H1 (cell line): Measurements from ENCODE around the gene PGLYRP2. TPM values are rescaled to one million over a fixed set of nuclear protein-coding genes. Genes with fewer than 3 reads are reported as not detected.
A peak's percentile ranks its signal among the peaks of the same experiment; 100 is the strongest.

Source experiments
- CTCF ChIA-PET: fragments of 300-600 bp; sonication (Branson Sonifier 250); formaldehyde crosslinking; loops from one replicate; lab custom pipeline; 2021; ENCODE audit not compliant: partially characterized antibody; lab: Charles Lee
- POLR2A ChIA-PET: fragments of 300-600 bp; sonication (Branson Sonifier 250); formaldehyde crosslinking; loops from one replicate; lab custom pipeline; 2021; ENCODE audit warnings: inconsistent platforms; ENCODE audit not compliant: partially characterized antibody; lab: Charles Lee
- DNase-seq, 2 experiments: peaks; one replicate each; pipeline versions ENCODE4 v3.0.0 to v3.0.0-alpha.2; 2010 to 2022; ENCODE audit warnings: low spot score in 2 of 2, low read depth in 1 of 2, mixed read lengths in 1 of 2
- FAIRE-seq: peaks from 2 replicates; lab custom pipeline; 2011; peaks lifted over from hg19 to GRCh38; lab: Jason Lieb, UNC
- H2AFZ ChIP-seq: 2 replicates; pipeline ENCODE4 v1.8.1; 2012; ENCODE audit warnings: low read length, inconsistent platforms
- H2AK5ac ChIP-seq: 2 replicates; pipeline ENCODE4 v1.6.1; 2013; ENCODE audit warnings: low read depth, low read length
- H2BK120ac ChIP-seq: replicated peaks from 2 replicates; pipeline ENCODE3; 2013; ENCODE audit warnings: low read depth, low read length, inconsistent platforms
- H2BK12ac ChIP-seq: 2 replicates; pipeline ENCODE4 v1.6.1; 2013; ENCODE audit warnings: low read depth, low read length
- H2BK15ac ChIP-seq: 2 replicates; pipeline ENCODE4 v1.6.1; 2013; ENCODE audit warnings: low read length
- H2BK20ac ChIP-seq: 2 replicates; pipeline ENCODE4 v1.6.1; 2013; ENCODE audit warnings: low read length
- H2BK5ac ChIP-seq: 2 replicates; pipeline ENCODE4 v1.6.1; 2013; ENCODE audit warnings: low read depth, low read length
- H3K14ac ChIP-seq: 2 replicates; pipeline ENCODE4 v1.6.1; 2013; ENCODE audit warnings: inconsistent platforms; ENCODE audit not compliant: insufficient read length
- H3K18ac ChIP-seq: 2 replicates; pipeline ENCODE4 v1.6.1; 2013; ENCODE audit warnings: low read length; ENCODE audit errors: extremely low read depth
- H3K23ac ChIP-seq: 2 replicates; pipeline ENCODE4 v1.6.1; 2013; ENCODE audit warnings: inconsistent platforms; ENCODE audit not compliant: insufficient read length
- H3K23me2 ChIP-seq: 2 replicates; pipeline ENCODE4 v1.6.1; 2013; ENCODE audit warnings: low read depth, low read length
- H3K27ac ChIP-seq: 2 replicates; pipeline ENCODE4 v1.6.1; 2011; ENCODE audit warnings: low read depth, low read length, inconsistent platforms
- H3K27me3 ChIP-seq, 4 experiments: replicated peaks in 1 of 4; 1 replicate in 1 of 4; 2 replicates in 3 of 4; pipeline versions ENCODE4 v1.6.1 to v1.8.1; 2011 to 2013; ENCODE audit warnings: low read length in 3 of 4, mild to moderate bottlenecking in 3 of 4, inconsistent platforms in 2 of 4, mixed read lengths in 2 of 4, moderate library complexity in 1 of 4; ENCODE audit not compliant: control insufficient read depth in 3 of 4, insufficient read depth in 3 of 4; ENCODE audit errors: extremely low read depth in 1 of 4
- H3K36me3 ChIP-seq, 4 experiments: 2 replicates each; pipeline versions ENCODE4 v1.6.1 to v1.8.1; 2011 to 2013; ENCODE audit warnings: mild to moderate bottlenecking in 4 of 4, low read length in 3 of 4, moderate library complexity in 2 of 4, control low read depth in 1 of 4, inconsistent platforms in 1 of 4; ENCODE audit not compliant: insufficient read depth in 4 of 4, control insufficient read depth in 2 of 4
- H3K4ac ChIP-seq: replicated peaks from 2 replicates; pipeline ENCODE3; 2013; ENCODE audit warnings: low read length, low read depth, mixed read lengths, inconsistent platforms; ENCODE audit not compliant: insufficient read length
- H3K4me1 ChIP-seq, 4 experiments: replicated peaks in 1 of 4; 1 replicate in 1 of 4; 2 replicates in 3 of 4; pipeline versions ENCODE4 v1.6.1 to v1.8.1; 2011 to 2013; ENCODE audit warnings: low read length in 3 of 4, inconsistent platforms in 2 of 4, mixed read lengths in 1 of 4; ENCODE audit not compliant: insufficient read depth in 4 of 4, control insufficient read depth in 3 of 4
- H3K4me2 ChIP-seq, 2 experiments: 2 replicates each; pipeline versions ENCODE4 v1.6.1 to v1.8.1; 2011 to 2013; ENCODE audit warnings: low read depth in 2 of 2, low read length in 2 of 2, control low read depth in 1 of 2, inconsistent platforms in 1 of 2, mild to moderate bottlenecking in 1 of 2; ENCODE audit not compliant: insufficient read depth in 1 of 2
- H3K4me3 ChIP-seq, 4 experiments: fragments of 200-600, 300-600 bp in 1 of 4; sonication (generic), shearing (Covaris generic), sonication (Bioruptor Twin) in 1 of 4; 2 replicates each; pipeline versions ENCODE4 v1.5.1 to v1.8.1; 2011 to 2016; ENCODE audit warnings: low read length in 4 of 4, low read depth in 3 of 4, control low read depth in 2 of 4, inconsistent platforms in 2 of 4, mild to moderate bottlenecking in 2 of 4, mixed read lengths in 1 of 4, moderate library complexity in 1 of 4; ENCODE audit not compliant: insufficient read depth in 2 of 4; ENCODE audit errors: extremely low read depth in 1 of 4
- H3K56ac ChIP-seq: replicated peaks from 2 replicates; pipeline ENCODE3; 2013; ENCODE audit warnings: low read depth, mild to moderate bottlenecking, mixed read lengths, low read length, inconsistent platforms; ENCODE audit not compliant: insufficient read length
- H3K79me1 ChIP-seq: 2 replicates; pipeline ENCODE4 v1.6.1; 2013; ENCODE audit warnings: low read depth, low read length, control low read depth
- H3K79me2 ChIP-seq, 2 experiments: 2 replicates each; pipeline versions ENCODE4 v1.6.1 to v1.8.1; 2012 to 2013; ENCODE audit warnings: low read length in 2 of 2, mild to moderate bottlenecking in 2 of 2, inconsistent platforms in 1 of 2; ENCODE audit not compliant: insufficient read depth in 2 of 2, control insufficient read depth in 1 of 2
- H3K9ac ChIP-seq, 4 experiments: replicated peaks in 1 of 4; 1 replicate in 1 of 4; 2 replicates in 3 of 4; pipeline versions ENCODE4 v1.6.1 to v1.8.1; 2011 to 2013; ENCODE audit warnings: low read depth in 3 of 4, low read length in 3 of 4, control low read depth in 2 of 4, mild to moderate bottlenecking in 2 of 4, moderate library complexity in 2 of 4, inconsistent platforms in 1 of 4; ENCODE audit errors: extremely low read depth in 1 of 4
- H3K9me3 ChIP-seq, 2 experiments: 2 replicates each; pipeline versions ENCODE4 v1.6.1 to v1.8.1; 2012 to 2013; ENCODE audit warnings: mild to moderate bottlenecking in 2 of 2, moderate library complexity in 2 of 2, control low read depth in 1 of 2, inconsistent platforms in 1 of 2, low read depth in 1 of 2, low read length in 1 of 2, mixed read lengths in 1 of 2; ENCODE audit not compliant: insufficient read depth in 2 of 2
- H4K20me1 ChIP-seq, 2 experiments: replicated peaks in 1 of 2; 2 replicates each; pipeline versions ENCODE3 to v1.8.1; 2011 to 2013; ENCODE audit warnings: inconsistent platforms in 2 of 2, low read length in 2 of 2, mild to moderate bottlenecking in 1 of 2; ENCODE audit not compliant: insufficient read depth in 2 of 2, control insufficient read depth in 1 of 2
- H4K5ac ChIP-seq: 2 replicates; pipeline ENCODE4 v1.6.1; 2013; ENCODE audit warnings: low read length, low read depth, mixed read lengths, inconsistent platforms; ENCODE audit not compliant: insufficient read length
- H4K8ac ChIP-seq: 2 replicates; pipeline ENCODE4 v1.8.0; 2013; ENCODE audit warnings: mild to moderate bottlenecking, moderate library complexity, low read length, inconsistent platforms; ENCODE audit not compliant: insufficient read depth; ENCODE audit errors: extremely low read depth
- H4K91ac ChIP-seq: replicated peaks from 2 replicates; pipeline ENCODE3; 2013; ENCODE audit warnings: low read length, mixed read lengths, inconsistent platforms; ENCODE audit not compliant: insufficient read length
- CEBPB ChIP-seq: IDR thresholded peaks from 2 replicates; pipeline ENCODE4 v1.6.1; 2012; ENCODE audit warnings: low read depth, low read length
- JUN ChIP-seq: IDR thresholded peaks from 2 replicates; pipeline ENCODE4 v1.6.1; 2011; ENCODE audit warnings: low read depth, mild to moderate bottlenecking, improper control_type of control experiment, low read length
- SIX5 ChIP-seq: IDR thresholded peaks from 2 replicates; pipeline ENCODE4 v1.6.1; 2011; ENCODE audit warnings: mild to moderate bottlenecking, low read depth, low read length
- WGBS, 2 experiments: shearing (Covaris generic) in 1 of 2; methylation state at CpG; one replicate each; pipeline versions ENCODE4 v1.1.6 to v1.1.7; 2013 to 2015; ENCODE audit warnings: low lambda C conversion rate in 2 of 2, mixed read lengths in 2 of 2, inconsistent platforms in 1 of 2, low coverage in 1 of 2, missing lambda C conversion rate in 1 of 2; ENCODE audit not compliant: insufficient replicate concordance in 2 of 2, insufficient coverage in 1 of 2, insufficient read length in 1 of 2; ENCODE audit errors: extremely low coverage in 1 of 2, missing lambda C conversion rate in 1 of 2; 5-methylcytosine and 5-hydroxymethylcytosine counted together
- polyA plus RNA-seq, 7 experiments: library from polyadenylated mRNA; depleted of rRNA in 3 of 7; stranded (reverse) in 5 of 7; unstranded in 2 of 7; fragments of >200 nt in 5 of 7; fragments of 200-250 nt in 2 of 7; gene quantifications; 1 replicate in 5 of 7; 2 replicates in 1 of 7; 4 replicates in 1 of 7; pipeline versions ENCODE4 v1.2.1 to v1.2.3, GENCODE V29; 2011 to 2013; ENCODE audit warnings: missing spikeins in 2 of 7, mixed read lengths in 2 of 7
- total RNA-seq: library from RNA; stranded (reverse); fragmentation: NEBNext Ultra II Directional; extraction: Animal tissue kit (Norgen Biotek cat#: 25700); gene quantifications from 2 replicates; pipeline ENCODE4 v1.2.1, GENCODE V29; 2021

PGLYRP2 gene
- total and polyA plus RNA-seq, 2 of the 8 experiments (the other 6 are each of a cell fraction or from before 2014, with no cell fraction given) = not detected

GRCh38 chr19:15467734-15468214, 11.5 kb downstream of the PGLYRP2 start:
- POLR2A ChIA-PET = no interaction called here
- Histone ChIP-seq H4K91ac (no peak overlapping the region), H4K5ac (no peak overlapping the region), H4K20me1 (peaks cover 3 to 8% of the 10 kb centered on the region in 2 experiments), H3K4me1 (peaks cover 0 to 5% (median 3%) of the 10 kb centered on the region in 4 experiments; a peak in 2 of 7 replicates), H2BK5ac (no peak overlapping the region), H3K4ac (no peak overlapping the region), H2BK15ac (no peak overlapping the region), H3K27me3 (peaks cover 15 to 31% (median 23%) of the 10 kb centered on the region in 4 experiments), H3K18ac (no peak overlapping the region), H3K23ac (no peak overlapping the region), H2AK5ac (no peak overlapping the region), H3K36me3 (no peaks in the 10 kb centered on the region), H3K14ac (no peak overlapping the region), H2AFZ (no peak overlapping the region), H2BK12ac (no peak overlapping the region), H3K4me2 (no peak overlapping the region), H2BK20ac (no peak overlapping the region), H3K79me2 (no peaks in the 10 kb centered on the region), H3K9ac (no peak overlapping the region), H3K27ac (no peak overlapping the region), H3K23me2 (peaks cover 2% of the 10 kb centered on the region; the same call in 1 of the 2 replicates), H2BK120ac (no peak overlapping the region)
- FAIRE-seq (no peak), DNase-seq (no peak)
- WGBS, 2 experiments = 57% methylated on average over 3 of the region's 6 CpGs; no CpG with 5 or more reads in 1 of the 2 experiments
- CTCF ChIA-PET = interaction anchor here (1.0 kb wide), 1 partner anchor 88 kb away, joined by 4 read pairs; no protein-coding TSS in a partner anchor
- no peak for TF ChIP-seq JUN
- TF ChIP-seq CEBPB = 0 out of 2 replicates have a peak, but pooled peaks have one; percentile 14
- no peak for TF ChIP-seq SIX5
- TF ChIP-seq, all 59 proteins: peak for 1
- peaks cover 2 to 7% of the 10 kb centered on the region in 2 experiments; a peak in 1 of 4 replicates for H3K9me3 ChIP-seq
- no peak overlapping the region for H3K56ac ChIP-seq
- no peak overlapping the region for H3K4me3 ChIP-seq
- no peak overlapping the region for H4K8ac ChIP-seq
- no peaks in the 10 kb centered on the region for H3K79me1 ChIP-seq
